ENCODE results near the gene GLCE.

The GLCE gene

DNA sequence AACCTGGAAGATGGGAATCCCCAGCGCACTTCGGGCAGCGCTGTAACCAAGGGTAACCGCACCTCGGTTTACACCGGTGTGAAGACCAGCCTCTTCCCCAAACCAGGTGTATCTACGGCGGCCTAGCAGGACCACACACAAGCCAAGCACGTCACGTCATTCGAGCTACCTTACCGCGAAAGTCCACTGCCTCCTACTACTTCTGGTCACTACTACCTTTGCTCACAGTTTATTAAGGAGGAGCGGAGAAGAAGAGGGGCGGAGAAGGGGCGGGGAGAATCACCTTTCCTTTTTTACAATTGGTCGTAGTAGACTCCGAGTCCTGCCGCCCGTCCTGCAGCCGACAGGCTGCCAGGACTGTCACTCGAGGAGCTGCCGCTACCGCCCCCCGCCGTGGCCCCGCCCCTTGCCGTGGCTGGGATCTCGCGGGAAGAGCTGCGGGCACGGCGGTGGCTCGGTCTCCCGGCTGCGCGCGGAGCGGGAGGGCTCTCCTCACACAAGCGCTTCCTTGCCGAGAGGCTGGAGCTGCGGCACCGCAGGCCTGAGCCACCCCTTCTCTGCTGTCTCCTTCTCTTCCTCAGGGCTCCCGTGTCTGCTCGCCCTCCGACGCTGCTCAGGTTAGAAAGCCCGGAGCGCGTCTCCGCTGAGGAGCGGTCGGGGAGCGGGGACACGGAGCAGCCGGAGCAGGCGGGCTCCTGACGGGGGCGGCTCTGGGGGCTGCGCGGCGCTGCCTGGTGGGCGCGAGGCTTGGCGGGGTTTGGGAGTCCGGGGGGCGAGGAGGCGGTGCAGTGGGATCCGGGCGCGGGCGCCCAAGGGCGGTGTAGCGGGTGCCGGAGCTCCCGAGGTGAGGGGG lies at the start of gene GLCE:
Gene GLCE, plus strand, starts transcription at position 495 of the 853 bp plus-strand sequence. CDS start 95,172 bp downstream, outside the sequence.
- peak; percentile 75 for DNase-seq (ENCODE audit: low read depth)
- TF ChIP-seq, protein P1, sequence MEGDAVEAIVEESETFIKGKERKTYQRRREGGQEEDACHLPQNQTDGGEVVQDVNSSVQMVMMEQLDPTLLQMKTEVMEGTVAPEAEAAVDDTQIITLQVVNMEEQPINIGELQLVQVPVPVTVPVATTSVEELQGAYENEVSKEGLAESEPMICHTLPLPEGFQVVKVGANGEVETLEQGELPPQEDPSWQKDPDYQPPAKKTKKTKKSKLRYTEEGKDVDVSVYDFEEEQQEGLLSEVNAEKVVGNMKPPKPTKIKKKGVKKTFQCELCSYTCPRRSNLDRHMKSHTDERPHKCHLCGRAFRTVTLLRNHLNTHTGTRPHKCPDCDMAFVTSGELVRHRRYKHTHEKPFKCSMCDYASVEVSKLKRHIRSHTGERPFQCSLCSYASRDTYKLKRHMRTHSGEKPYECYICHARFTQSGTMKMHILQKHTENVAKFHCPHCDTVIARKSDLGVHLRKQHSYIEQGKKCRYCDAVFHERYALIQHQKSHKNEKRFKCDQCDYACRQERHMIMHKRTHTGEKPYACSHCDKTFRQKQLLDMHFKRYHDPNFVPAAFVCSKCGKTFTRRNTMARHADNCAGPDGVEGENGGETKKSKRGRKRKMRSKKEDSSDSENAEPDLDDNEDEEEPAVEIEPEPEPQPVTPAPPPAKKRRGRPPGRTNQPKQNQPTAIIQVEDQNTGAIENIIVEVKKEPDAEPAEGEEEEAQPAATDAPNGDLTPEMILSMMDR (IDR thresholded peaks at IDR 0.05; ENCODE audit: low read depth, low read length, missing control alignments) = no peak
- H3K4me3 ChIP-seq (ENCODE audit: low read depth, low read length) = peak within 1 kb of the TSS; percentile 87

DNA sequence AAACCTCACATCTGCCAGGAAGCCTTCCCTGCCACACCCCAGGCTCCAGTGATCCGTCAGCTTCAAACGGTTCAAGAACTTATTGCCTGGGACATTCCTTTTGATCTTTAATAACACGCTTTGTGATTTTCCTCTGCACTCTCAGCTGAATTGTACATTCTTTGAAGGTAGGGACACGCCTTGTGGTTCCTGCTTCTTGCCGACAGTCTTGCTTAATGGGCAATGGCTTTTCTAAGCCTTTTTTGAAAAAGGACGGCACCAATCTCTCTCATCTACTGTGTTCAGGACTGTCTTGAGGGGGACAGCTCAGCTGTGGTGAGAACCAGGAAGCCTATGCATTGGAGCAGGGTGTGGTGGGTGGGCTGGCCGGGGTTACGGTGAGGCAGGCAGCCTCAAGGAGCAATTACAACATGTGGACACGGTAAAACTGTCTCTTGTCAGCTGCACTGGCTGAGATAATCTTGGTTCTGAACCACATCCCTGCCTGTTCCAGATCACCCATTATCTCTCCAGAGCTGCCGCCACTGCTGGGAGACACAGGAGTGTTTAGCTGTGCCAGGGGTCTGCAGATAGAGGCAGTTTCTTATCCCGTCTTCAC lies 46.0 kb upstream of the GLCE start:
- TF ChIP-seq, protein P1 (IDR thresholded peaks at IDR 0.05; ENCODE audit: low read depth, low read length, missing control alignments) = no peak
- no peak for DNase-seq (ENCODE audit: low read depth)
- H3K4me3 ChIP-seq (ENCODE audit: low read depth, low read length) = no peak overlapping the region

DNA sequence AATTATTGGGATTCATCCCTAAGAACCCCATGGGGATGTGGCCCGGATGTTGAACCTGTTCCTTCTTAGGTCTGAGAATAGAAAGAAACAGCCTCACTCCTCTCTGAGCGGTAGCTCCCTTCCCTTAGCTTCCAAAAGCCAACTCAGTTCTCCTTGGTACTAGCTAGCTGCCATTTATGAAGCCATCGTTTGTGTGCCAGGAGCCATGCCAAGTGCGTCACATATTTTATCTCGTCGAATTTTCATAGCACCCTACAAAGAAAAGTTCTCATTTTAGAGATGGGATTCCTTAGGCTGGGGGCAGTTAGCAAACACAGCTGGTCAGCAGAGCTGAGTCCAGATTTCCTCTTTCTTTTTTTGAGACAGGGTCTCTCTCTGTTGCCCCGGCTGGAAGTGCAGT lies 45.4 kb upstream of the GLCE start:
- no peak for DNase-seq (ENCODE audit: low read depth)
- TF ChIP-seq, protein P1 (IDR thresholded peaks at IDR 0.05; ENCODE audit: low read depth, low read length, missing control alignments) = no peak
- H3K4me3 ChIP-seq (ENCODE audit: low read depth, low read length) = no peak overlapping the region

DNA sequence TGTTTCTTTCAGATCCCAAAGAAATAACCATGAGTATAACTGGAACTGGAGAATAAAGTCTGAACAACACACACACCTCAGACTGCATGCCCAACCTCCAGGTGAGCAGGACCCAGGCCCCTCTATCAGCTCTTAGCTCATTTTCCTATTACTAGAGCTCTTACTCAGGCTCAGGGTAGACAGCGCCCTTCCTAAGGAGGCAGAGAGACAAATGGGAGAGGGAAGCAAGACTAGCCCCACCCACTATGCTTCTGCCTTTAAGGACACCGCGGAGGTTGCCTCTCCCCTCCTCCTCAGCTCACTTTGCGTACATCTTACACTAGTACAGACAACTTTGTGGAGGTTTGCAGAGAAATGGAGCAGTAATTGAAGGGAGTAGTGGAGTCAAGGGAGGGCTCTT lies 44.0 kb upstream of the GLCE start:
- DNase-seq (ENCODE audit: low read depth) = no peak
- TF ChIP-seq, protein P1 (IDR thresholded peaks at IDR 0.05; ENCODE audit: low read depth, low read length, missing control alignments) = no peak
- no peak overlapping the region for H3K4me3 ChIP-seq (ENCODE audit: low read depth, low read length)

DNA sequence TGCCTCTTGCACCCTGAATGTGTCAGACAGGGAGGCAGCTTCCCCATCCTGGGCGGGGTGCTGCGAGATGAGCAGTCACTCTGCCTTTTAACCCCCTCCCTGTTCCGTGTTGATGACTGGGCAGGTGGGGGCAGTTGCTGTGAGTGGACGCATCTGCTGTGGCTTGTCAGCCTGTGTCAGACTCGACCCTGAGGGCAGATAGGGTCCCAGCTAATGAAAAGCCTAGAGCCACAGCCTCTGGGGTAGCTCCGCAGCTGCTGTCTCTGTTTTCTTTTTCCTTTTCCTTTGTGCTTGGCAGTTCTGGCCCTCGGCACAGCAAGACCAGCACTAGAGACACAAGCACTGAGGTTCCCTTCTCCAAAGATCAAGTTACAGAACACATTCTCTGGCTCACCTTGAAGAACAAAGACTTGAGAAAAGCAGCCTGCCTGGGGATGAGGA lies 43.0 kb upstream of the GLCE start:
- no peak for DNase-seq (ENCODE audit: low read depth)
- no peak overlapping the region for H3K4me3 ChIP-seq (ENCODE audit: low read depth, low read length)
- TF ChIP-seq, protein P1 (IDR thresholded peaks at IDR 0.05; ENCODE audit: low read depth, low read length, missing control alignments) = no peak

DNA sequence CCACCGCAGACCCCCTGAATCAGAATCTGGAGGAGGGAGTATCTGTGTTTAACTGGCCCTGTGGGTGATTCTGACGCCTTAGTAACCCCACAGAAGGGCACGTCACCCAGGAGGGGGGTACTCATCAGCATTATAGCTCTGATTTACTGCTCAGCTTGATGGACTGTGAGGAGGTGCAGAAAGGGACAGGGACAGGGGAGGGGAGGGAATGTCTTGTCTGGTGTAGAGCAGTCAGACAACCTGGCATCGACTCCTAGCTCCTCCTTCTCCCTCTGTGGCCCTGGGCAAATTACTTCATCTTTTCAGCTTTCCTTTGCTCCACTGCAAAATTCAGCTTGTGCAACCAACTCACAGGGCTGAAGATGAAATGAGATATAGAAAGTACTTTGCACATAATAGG lies 42.3 kb upstream of the GLCE start:
- H3K4me3 ChIP-seq (ENCODE audit: low read depth, low read length) = no peak overlapping the region
- TF ChIP-seq, protein P1 (IDR thresholded peaks at IDR 0.05; ENCODE audit: low read depth, low read length, missing control alignments) = no peak
- no peak for DNase-seq (ENCODE audit: low read depth)

Data from GM12864 (cell line).